ENCODE results near the gene CPT1C. TPM values are rescaled to one million over a fixed set of nuclear protein-coding genes. Genes with fewer than 3 reads are reported as not detected.
"Not testable (repeated sequence)": the region's sequence is repeated elsewhere in the genome, so short reads cannot be mapped to it uniquely, and the experiment has no call there.

The CPT1C gene
- polyA plus RNA-seq, 1 donor: 7.4 TPM

- H3K4me1 ChIP-seq (ENCODE audit: control insufficient read depth, insufficient read depth, low read length): no peaks in the 10 kb centered on the region
- WGBS (ENCODE audit: insufficient coverage, low lambda C conversion rate): 41% methylated on average over 8 of the region's 20 CpGs
- no peak for DNase-seq
Measured at GRCh38 chr19:49712397-49712859, 21.5 kb downstream of the CPT1C start.

GRCh38 chr19:49713236-49713845 lies 22.4 kb downstream of the CPT1C start:
- WGBS (ENCODE audit: insufficient coverage, low lambda C conversion rate): no CpG with 5 or more reads among the region's 8 CpGs
- no peak overlapping the region for H3K4me3 ChIP-seq (ENCODE audit: low read length)
- no peaks in the 10 kb centered on the region for H3K36me3 ChIP-seq (ENCODE audit: control insufficient read depth, insufficient read depth, low read length)
- H3K27me3 ChIP-seq (ENCODE audit: control insufficient read depth, insufficient read depth, low read length): no peaks in the 10 kb centered on the region
- no peaks in the 10 kb centered on the region for H3K4me1 ChIP-seq (ENCODE audit: control insufficient read depth, insufficient read depth, low read length)
- H3K9me3 ChIP-seq (ENCODE audit: control insufficient read depth, low read depth, low read length): no peaks in the 10 kb centered on the region
- DNase-seq: no peak
- H3K27ac ChIP-seq (ENCODE audit: low read length): no peak overlapping the region

More at GRCh38 chr19:49712397-49712859, 21.5 kb downstream of the CPT1C start:
- H3K36me3 ChIP-seq (ENCODE audit: control insufficient read depth, insufficient read depth, low read length): no peaks in the 10 kb centered on the region
- no peaks in the 10 kb centered on the region for H3K9me3 ChIP-seq (ENCODE audit: control insufficient read depth, low read depth, low read length)
- no peak overlapping the region for H3K4me3 ChIP-seq (ENCODE audit: low read length)
- no peak overlapping the region for H3K27ac ChIP-seq (ENCODE audit: low read length)
- no peaks in the 10 kb centered on the region for H3K27me3 ChIP-seq (ENCODE audit: control insufficient read depth, insufficient read depth, low read length)

GRCh38 chr19:49716154-49716553 lies 25.2 kb downstream of the CPT1C start:
- Histone ChIP-seq H3K27ac (ENCODE audit: low read length) (no peak overlapping the region), H3K9me3 (ENCODE audit: control insufficient read depth, low read depth, low read length) (no peaks in the 10 kb centered on the region), H3K4me3 (ENCODE audit: low read length) (no peak overlapping the region), H3K4me1 (ENCODE audit: control insufficient read depth, insufficient read depth, low read length) (no peaks in the 10 kb centered on the region), H3K27me3 (ENCODE audit: control insufficient read depth, insufficient read depth, low read length) (no peaks in the 10 kb centered on the region), H3K36me3 (ENCODE audit: control insufficient read depth, insufficient read depth, low read length) (no peaks in the 10 kb centered on the region)
- no CpG with 5 or more reads among the region's 3 CpGs for WGBS (ENCODE audit: insufficient coverage, low lambda C conversion rate)
- DNase-seq: no peak

GRCh38 chr19:49718511-49718910 lies 27.6 kb downstream of the CPT1C start:
- Histone ChIP-seq H3K36me3 (ENCODE audit: control insufficient read depth, insufficient read depth, low read length) (no peaks in the 10 kb centered on the region), H3K4me1 (ENCODE audit: control insufficient read depth, insufficient read depth, low read length) (no peaks in the 10 kb centered on the region), H3K4me3 (ENCODE audit: low read length) (no peak overlapping the region), H3K9me3 (ENCODE audit: control insufficient read depth, low read depth, low read length) (no peaks in the 10 kb centered on the region), H3K27me3 (ENCODE audit: control insufficient read depth, insufficient read depth, low read length) (no peaks in the 10 kb centered on the region), H3K27ac (ENCODE audit: low read length) (no peak overlapping the region)
- no CpG with 5 or more reads among the region's 8 CpGs for WGBS (ENCODE audit: insufficient coverage, low lambda C conversion rate)
- no peak for DNase-seq

GRCh38 chr19:49718991-49719390 lies 28.1 kb downstream of the CPT1C start:
- WGBS (ENCODE audit: insufficient coverage, low lambda C conversion rate): 60% methylated on average over 1 of the region's 6 CpGs
- H3K9me3 ChIP-seq (ENCODE audit: control insufficient read depth, low read depth, low read length): no peaks in the 10 kb centered on the region
- no peaks in the 10 kb centered on the region for H3K36me3 ChIP-seq (ENCODE audit: control insufficient read depth, insufficient read depth, low read length)
- H3K27me3 ChIP-seq (ENCODE audit: control insufficient read depth, insufficient read depth, low read length): no peaks in the 10 kb centered on the region
- H3K4me1 ChIP-seq (ENCODE audit: control insufficient read depth, insufficient read depth, low read length): no peaks in the 10 kb centered on the region
- H3K4me3 ChIP-seq (ENCODE audit: low read length): no peak overlapping the region
- no peak for DNase-seq
- H3K27ac ChIP-seq (ENCODE audit: low read length): no peak overlapping the region

- H3K9me3 ChIP-seq (ENCODE audit: control insufficient read depth, low read depth, low read length); DNase-seq; H3K4me3 ChIP-seq (ENCODE audit: low read length); H3K36me3 ChIP-seq (ENCODE audit: control insufficient read depth, insufficient read depth, low read length); H3K4me1 ChIP-seq (ENCODE audit: control insufficient read depth, insufficient read depth, low read length); H3K27me3 ChIP-seq (ENCODE audit: control insufficient read depth, insufficient read depth, low read length); H3K27ac ChIP-seq (ENCODE audit: low read length): not testable (repeated sequence)
- no CpG with 5 or more reads among the region's 22 CpGs for WGBS (ENCODE audit: insufficient coverage, low lambda C conversion rate)
Measured at GRCh38 chr19:49719420-49719819, 28.5 kb downstream of the CPT1C start.

- H3K9me3 ChIP-seq (ENCODE audit: control insufficient read depth, low read depth, low read length): no peaks in the 10 kb centered on the region
- no peak overlapping the region for H3K4me3 ChIP-seq (ENCODE audit: low read length)
- H3K27ac ChIP-seq (ENCODE audit: low read length): no peak overlapping the region
- no CpG with 5 or more reads among the region's 23 CpGs for WGBS (ENCODE audit: insufficient coverage, low lambda C conversion rate)
- DNase-seq: no peak
- H3K4me1 ChIP-seq (ENCODE audit: control insufficient read depth, insufficient read depth, low read length): no peaks in the 10 kb centered on the region
- no peaks in the 10 kb centered on the region for H3K36me3 ChIP-seq (ENCODE audit: control insufficient read depth, insufficient read depth, low read length)
- no peaks in the 10 kb centered on the region for H3K27me3 ChIP-seq (ENCODE audit: control insufficient read depth, insufficient read depth, low read length)
Measured at GRCh38 chr19:49727217-49728030, 36.5 kb downstream of the CPT1C start.

GRCh38 chr19:49730166-49730565 lies 39.2 kb downstream of the CPT1C start:
- 100% methylated on average over 1 of the region's 5 CpGs for WGBS (ENCODE audit: insufficient coverage, low lambda C conversion rate)

DNA sequence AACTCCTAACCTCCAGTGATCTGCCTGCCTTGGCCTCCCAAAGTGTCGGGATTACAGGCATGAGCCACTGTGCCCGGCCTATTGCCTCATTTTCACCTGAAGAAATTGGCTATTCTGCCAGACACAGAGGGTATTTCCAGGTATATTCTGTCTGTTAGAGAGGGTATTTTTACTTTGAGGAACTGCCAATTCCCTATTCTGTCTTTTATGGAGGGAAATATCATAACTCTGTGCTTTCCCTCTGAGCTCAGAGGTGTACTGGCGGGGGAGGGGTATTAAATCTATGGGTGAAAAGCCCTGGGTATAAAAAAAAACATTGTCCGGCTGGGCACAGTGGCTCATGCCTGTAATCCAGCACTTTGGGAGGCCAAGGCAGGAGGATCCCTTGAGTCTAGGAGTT lies 47.4 kb downstream of the CPT1C start:
- Histone ChIP-seq H3K27me3 (ENCODE audit: control insufficient read depth, insufficient read depth, low read length) (no peaks in the 10 kb centered on the region), H3K4me3 (ENCODE audit: low read length) (no peak overlapping the region), H3K36me3 (ENCODE audit: control insufficient read depth, insufficient read depth, low read length) (no peaks in the 10 kb centered on the region), H3K9me3 (ENCODE audit: control insufficient read depth, low read depth, low read length) (no peaks in the 10 kb centered on the region), H3K4me1 (ENCODE audit: control insufficient read depth, insufficient read depth, low read length) (no peaks in the 10 kb centered on the region), H3K27ac (ENCODE audit: low read length) (no peak overlapping the region)
- no peak for DNase-seq
- no CpG with 5 or more reads among the region's 4 CpGs for WGBS (ENCODE audit: insufficient coverage, low lambda C conversion rate)

More at GRCh38 chr19:49730166-49730565, 39.2 kb downstream of the CPT1C start:
- no peak for DNase-seq
- Histone ChIP-seq H3K4me1 (ENCODE audit: control insufficient read depth, insufficient read depth, low read length) (no peaks in the 10 kb centered on the region), H3K27ac (ENCODE audit: low read length) (no peak overlapping the region), H3K9me3 (ENCODE audit: control insufficient read depth, low read depth, low read length) (no peaks in the 10 kb centered on the region), H3K27me3 (ENCODE audit: control insufficient read depth, insufficient read depth, low read length) (no peaks in the 10 kb centered on the region), H3K36me3 (ENCODE audit: control insufficient read depth, insufficient read depth, low read length) (no peaks in the 10 kb centered on the region), H3K4me3 (ENCODE audit: low read length) (no peak overlapping the region)

- DNase-seq: no peak
- no peaks in the 10 kb centered on the region for H3K27me3 ChIP-seq (ENCODE audit: control insufficient read depth, insufficient read depth, low read length)
- H3K27ac ChIP-seq (ENCODE audit: low read length): no peak overlapping the region
- no CpG with 5 or more reads among the region's 1 CpG for WGBS (ENCODE audit: insufficient coverage, low lambda C conversion rate)
- no peaks in the 10 kb centered on the region for H3K9me3 ChIP-seq (ENCODE audit: control insufficient read depth, low read depth, low read length)
- no peak overlapping the region for H3K4me3 ChIP-seq (ENCODE audit: low read length)
- no peaks in the 10 kb centered on the region for H3K4me1 ChIP-seq (ENCODE audit: control insufficient read depth, insufficient read depth, low read length)
- no peaks in the 10 kb centered on the region for H3K36me3 ChIP-seq (ENCODE audit: control insufficient read depth, insufficient read depth, low read length)
Measured at GRCh38 chr19:49739098-49739497, 48.2 kb downstream of the CPT1C start.
